Measurements from ENCODE around the gene TOMM20.

The TOMM20 gene

GRCh38 chr1:235067396-235068157, 61.1 kb downstream of the TOMM20 start:
- no peak for DNase-seq (ENCODE audit: low read depth in 2 of 2)

- no peak for DNase-seq (ENCODE audit: low read depth in 2 of 2)
These were observed 65.4 kb downstream of the TOMM20 start for GRCh38 chr1:235063068-235063765.

DNA sequence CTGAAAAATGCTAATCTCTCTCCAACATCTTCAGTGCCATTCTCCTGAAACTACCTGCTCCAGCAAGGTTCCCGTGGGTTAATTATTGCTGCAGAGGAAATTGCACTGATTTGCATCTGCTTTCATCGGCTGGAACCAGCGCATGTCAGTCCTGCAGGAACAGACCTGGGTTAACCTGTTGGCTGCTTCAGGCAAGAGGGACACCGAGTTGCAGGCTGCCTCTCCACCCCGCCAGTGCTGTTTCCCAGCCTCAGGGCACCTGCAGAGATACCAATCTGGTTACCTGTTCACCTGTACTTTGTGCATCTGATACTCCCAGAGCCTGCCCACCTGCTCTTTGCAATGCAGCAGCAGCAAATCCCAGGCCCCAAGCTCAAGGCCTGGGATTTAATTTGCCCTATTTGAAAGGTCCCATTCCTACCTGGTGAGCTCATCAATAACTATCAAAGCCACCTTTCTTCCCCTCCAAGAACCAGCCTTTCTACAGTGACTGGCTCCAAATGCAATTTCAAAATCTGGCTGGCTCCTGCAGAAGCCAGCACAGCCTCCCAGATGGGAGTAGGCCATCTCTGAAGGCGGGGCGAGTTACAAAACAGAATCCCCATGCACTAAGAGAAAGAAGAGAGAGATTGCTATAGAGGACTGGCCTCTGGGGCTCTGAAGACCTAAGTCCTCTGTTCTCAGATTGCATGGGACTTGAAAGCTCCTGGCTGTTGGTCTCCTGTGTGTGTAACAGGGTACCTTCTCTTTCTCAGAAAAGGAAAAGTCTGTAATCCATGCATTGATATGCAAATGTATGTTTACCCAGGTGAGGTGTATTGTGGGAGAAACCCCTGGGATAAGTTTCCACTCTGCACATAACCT, 67.8 kb downstream of the TOMM20 start:
- DNase-seq (ENCODE audit: low read depth in 2 of 2), result no peak

Data from stimulated activated CD8-positive, alpha-beta memory T cell treated with anti-CD3 and anti-CD28 coated beads, Interleukin-7, amount 100 ng/mL, for 4 hours (primary cell).